HFF-Myc (cell line): ENCODE data around the gene TAF4.

Experiments used
- DNase-seq: peaks from one replicate; pipeline ENCODE4 v3.0.0-alpha.2; 2011; ENCODE audit warnings: low read depth; ENCODE audit errors: extremely low read depth
- H3K4me3 ChIP-seq: replicated peaks from 2 replicates; pipeline ENCODE4 v1.5.1; 2011; ENCODE audit warnings: low read depth, mild to moderate bottlenecking, control low read depth, low read length
- CTCF ChIP-seq: IDR thresholded peaks from 2 replicates; pipeline ENCODE4 v1.5.1; 2012; ENCODE audit warnings: mild to moderate bottlenecking, low read depth, low read length, control low read depth; ENCODE audit errors: missing control alignments

Gene TAF4

DNA sequence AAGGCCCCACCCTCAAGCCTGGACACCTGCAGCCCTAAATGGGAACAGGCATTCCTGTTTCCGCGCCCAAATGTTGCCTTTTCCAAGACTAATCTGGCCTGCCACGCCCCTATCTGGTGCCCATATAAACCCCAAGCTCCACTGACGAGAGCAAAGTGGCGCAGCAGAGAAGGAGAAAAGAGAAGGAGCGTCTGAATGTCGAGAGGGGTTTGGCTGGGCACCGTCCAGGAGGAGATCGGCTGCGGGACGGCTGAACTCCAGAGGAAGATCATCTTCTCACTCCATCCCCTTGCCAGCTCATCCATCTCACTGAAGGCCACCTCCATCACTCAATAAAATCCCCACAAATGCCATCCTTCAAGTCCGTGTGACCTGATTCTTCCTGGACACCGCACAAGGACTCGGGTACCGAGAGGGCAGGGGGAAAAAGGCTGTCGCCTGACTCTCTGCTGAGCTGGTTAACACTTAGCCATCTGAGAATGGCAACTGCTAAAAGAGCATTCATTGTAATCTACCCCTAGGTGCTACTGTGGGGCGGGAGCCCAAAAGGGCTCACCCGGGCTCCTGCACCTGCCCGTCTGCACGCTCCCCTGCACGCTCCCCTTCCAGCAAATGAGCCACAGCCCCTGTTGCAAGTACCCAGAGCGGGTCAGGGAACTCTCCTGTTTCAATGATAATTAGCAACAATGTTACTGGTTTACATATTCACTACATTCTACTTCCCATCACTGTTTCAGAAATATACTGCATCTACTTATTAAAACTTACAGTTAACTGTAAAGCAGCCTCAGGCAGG lies 23.5 kb downstream of the TAF4 start:
- H3K4me3 ChIP-seq = no peak overlapping the region
- TF ChIP-seq CTCF = no peak

DNA sequence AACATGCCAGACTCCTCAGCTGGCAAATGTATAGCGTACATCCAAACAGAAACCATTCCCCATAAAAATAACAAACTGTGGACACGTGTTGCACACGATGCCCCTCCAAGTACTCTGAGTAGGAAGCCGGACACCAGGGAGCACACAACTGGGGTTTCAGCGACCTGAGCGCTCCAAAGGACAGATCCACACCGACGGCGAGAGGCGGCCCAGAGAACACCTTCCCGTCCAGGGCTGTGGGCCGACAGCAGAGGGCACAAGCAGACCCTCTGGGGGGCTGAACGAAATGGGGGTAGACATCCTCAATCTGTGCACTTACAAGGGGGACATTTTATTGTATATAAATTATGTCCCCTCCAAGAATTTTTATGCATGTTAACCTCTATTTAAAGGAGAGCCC lies 24.7 kb downstream of the TAF4 start:
- DNase-seq = no peak
- H3K4me3 ChIP-seq = no peak overlapping the region
- no peak for TF ChIP-seq CTCF

More for the DNA sequence above, 23.5 kb downstream of the TAF4 start:
- no peak for DNase-seq

GRCh38 chr20:62040381-62040922 lies 25.2 kb downstream of the TAF4 start:
- H3K4me3 ChIP-seq = no peak overlapping the region
- no peak for DNase-seq
- no peak for TF ChIP-seq CTCF

GRCh38 chr20:62039738-62040137 lies 25.9 kb downstream of the TAF4 start:
- DNase-seq = no peak
- no peak overlapping the region for H3K4me3 ChIP-seq
- TF ChIP-seq CTCF = no peak

GRCh38 chr20:62032609-62033368 lies 32.9 kb downstream of the TAF4 start:
- DNase-seq = peak; percentile 12
- H3K4me3 ChIP-seq = no peak overlapping the region
- TF ChIP-seq CTCF = no peak

GRCh38 chr20:62031462-62032092 lies 34.1 kb downstream of the TAF4 start:
- no peak for DNase-seq
- H3K4me3 ChIP-seq = no peak overlapping the region
- TF ChIP-seq CTCF = no peak
